Stimulated activated CD4-positive, alpha-beta T cell treated with anti-CD3 and anti-CD28 coated beads, Interleukin-1b, Interleukin-23, amount 100 ng/mL, for 4 hours (primary cell): ENCODE measurements around the gene PDE7B.
"Not testable (repeated sequence)": the region's sequence is repeated elsewhere in the genome, so short reads cannot be mapped to it uniquely, and the experiment has no call there.

Experiments used
- DNase-seq, 2 donors: peaks; one replicate each; pipeline ENCODE4 v3.0.0-alpha.2; 2020; ENCODE audit warnings: low read depth in 2 of 2

Gene PDE7B

GRCh38 chr6:136103763-136104311 is 252.3 kb downstream of the PDE7B start:
- no peak for DNase-seq

GRCh38 chr6:136104556-136104955 is 253.1 kb downstream of the PDE7B start:
- DNase-seq = no peak

GRCh38 chr6:136105797-136106196 is 254.3 kb downstream of the PDE7B start:
- not testable (repeated sequence) for DNase-seq

GRCh38 chr6:136108361-136108945 is 257.0 kb downstream of the PDE7B start:
- no peak for DNase-seq

- no peak for DNase-seq
Observed at GRCh38 chr6:136111831-136112230, 260.3 kb downstream of the PDE7B start.

GRCh38 chr6:136112262-136112661 is 260.8 kb downstream of the PDE7B start:
- DNase-seq = no peak

GRCh38 chr6:136113736-136114173 is 262.3 kb downstream of the PDE7B start:
- DNase-seq = no peak

GRCh38 chr6:136114661-136115060 is 263.2 kb downstream of the PDE7B start:
- no peak for DNase-seq

GRCh38 chr6:136115941-136116340 is 264.4 kb downstream of the PDE7B start:
- no peak for DNase-seq

- no peak for DNase-seq
Observed at GRCh38 chr6:136117081-136117480, 265.6 kb downstream of the PDE7B start.

GRCh38 chr6:136118787-136119186 is 267.3 kb downstream of the PDE7B start:
- DNase-seq = no peak

- DNase-seq = no peak
Observed at GRCh38 chr6:136123468-136123867, 272.0 kb downstream of the PDE7B start.

- no peak for DNase-seq
Observed at GRCh38 chr6:136125585-136125984, 274.1 kb downstream of the PDE7B start.

- no peak for DNase-seq
Observed at GRCh38 chr6:136127873-136128272, 276.4 kb downstream of the PDE7B start.

GRCh38 chr6:136129365-136129764 is 277.9 kb downstream of the PDE7B start:
- DNase-seq = no peak

- no peak for DNase-seq
Observed at GRCh38 chr6:136134268-136134667, 282.8 kb downstream of the PDE7B start.

- DNase-seq = no peak
Observed at GRCh38 chr6:136134751-136135150, 283.2 kb downstream of the PDE7B start.

GRCh38 chr6:136136274-136136673 is 284.8 kb downstream of the PDE7B start:
- no peak for DNase-seq

GRCh38 chr6:136137008-136137692 is 285.6 kb downstream of the PDE7B start:
- DNase-seq = no peak

GRCh38 chr6:136137739-136138402 is 286.4 kb downstream of the PDE7B start:
- no peak for DNase-seq

GRCh38 chr6:136139111-136139510 is 287.6 kb downstream of the PDE7B start:
- DNase-seq = not testable (repeated sequence)

- DNase-seq = no peak
Observed at GRCh38 chr6:136144251-136145023, 292.9 kb downstream of the PDE7B start.
